VCaP (cell line): ENCODE results near the gene PRMT2.

Experiments
- H3K27ac ChIP-seq: fragments of 450-650 bp; 2 replicates; pipeline ENCODE4 v1.5.1; 2017
- TF ChIP-seq, protein P1 (sequence below): fragments of 450-650 bp; conservative IDR thresholded peaks from 2 replicates; pipeline ENCODE4 v1.5.1; 2017; ENCODE audit warnings: mild to moderate bottlenecking, moderate library complexity

PRMT2 gene

DNA sequence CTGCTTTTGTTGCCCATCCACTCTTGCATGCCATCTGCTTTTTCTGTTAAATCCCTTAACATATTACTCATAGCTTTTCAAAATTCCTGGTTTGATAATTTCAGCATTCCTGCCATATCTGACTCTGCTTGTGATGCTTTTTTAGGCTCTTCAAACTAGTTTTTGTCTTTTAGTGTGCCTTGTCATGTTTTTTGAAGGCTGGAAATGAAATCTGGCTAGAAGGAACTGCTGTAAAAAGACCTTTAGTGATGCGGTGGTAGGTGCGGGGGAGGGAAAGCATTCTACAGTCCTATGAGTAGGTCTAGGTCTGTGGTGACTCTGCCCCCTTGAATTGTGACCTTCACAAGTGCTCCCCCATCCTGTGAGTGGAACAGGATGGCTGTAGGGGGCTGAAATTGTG is 15.6 kb upstream of the PRMT2 start:
- TF ChIP-seq, protein P1, sequence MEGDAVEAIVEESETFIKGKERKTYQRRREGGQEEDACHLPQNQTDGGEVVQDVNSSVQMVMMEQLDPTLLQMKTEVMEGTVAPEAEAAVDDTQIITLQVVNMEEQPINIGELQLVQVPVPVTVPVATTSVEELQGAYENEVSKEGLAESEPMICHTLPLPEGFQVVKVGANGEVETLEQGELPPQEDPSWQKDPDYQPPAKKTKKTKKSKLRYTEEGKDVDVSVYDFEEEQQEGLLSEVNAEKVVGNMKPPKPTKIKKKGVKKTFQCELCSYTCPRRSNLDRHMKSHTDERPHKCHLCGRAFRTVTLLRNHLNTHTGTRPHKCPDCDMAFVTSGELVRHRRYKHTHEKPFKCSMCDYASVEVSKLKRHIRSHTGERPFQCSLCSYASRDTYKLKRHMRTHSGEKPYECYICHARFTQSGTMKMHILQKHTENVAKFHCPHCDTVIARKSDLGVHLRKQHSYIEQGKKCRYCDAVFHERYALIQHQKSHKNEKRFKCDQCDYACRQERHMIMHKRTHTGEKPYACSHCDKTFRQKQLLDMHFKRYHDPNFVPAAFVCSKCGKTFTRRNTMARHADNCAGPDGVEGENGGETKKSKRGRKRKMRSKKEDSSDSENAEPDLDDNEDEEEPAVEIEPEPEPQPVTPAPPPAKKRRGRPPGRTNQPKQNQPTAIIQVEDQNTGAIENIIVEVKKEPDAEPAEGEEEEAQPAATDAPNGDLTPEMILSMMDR: no peak
- H3K27ac ChIP-seq: no peak overlapping the region

- TF ChIP-seq, protein P1: no peak
- no peak overlapping the region for H3K27ac ChIP-seq
These were observed 14.6 kb upstream of the PRMT2 start for GRCh38 chr21:46620846-46621245.

GRCh38 chr21:46621457-46622182 is 13.9 kb upstream of the PRMT2 start:
- TF ChIP-seq, protein P1: no peak
- H3K27ac ChIP-seq: no peak overlapping the region

DNA sequence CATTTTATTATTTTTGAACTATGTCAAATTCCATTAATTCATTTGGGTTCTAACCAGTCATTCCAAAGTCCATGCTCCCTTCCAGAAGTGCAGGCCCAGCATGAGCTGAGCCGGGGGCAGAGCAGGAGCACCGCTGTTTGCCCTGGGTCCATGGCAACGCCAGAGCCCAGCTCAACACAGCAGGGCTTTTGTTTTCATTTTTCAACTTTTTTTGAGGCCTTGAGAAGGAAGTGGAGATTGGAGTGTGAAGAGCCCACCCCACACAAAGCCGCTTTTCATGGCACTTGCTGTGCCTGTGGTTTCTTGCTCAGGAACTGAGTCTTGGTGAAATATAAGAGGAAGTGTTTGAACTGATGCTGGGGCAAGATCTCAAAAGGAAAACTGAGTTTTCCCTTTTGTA is 13.2 kb upstream of the PRMT2 start:
- H3K27ac ChIP-seq: no peak overlapping the region
- TF ChIP-seq, protein P1: no peak

DNA sequence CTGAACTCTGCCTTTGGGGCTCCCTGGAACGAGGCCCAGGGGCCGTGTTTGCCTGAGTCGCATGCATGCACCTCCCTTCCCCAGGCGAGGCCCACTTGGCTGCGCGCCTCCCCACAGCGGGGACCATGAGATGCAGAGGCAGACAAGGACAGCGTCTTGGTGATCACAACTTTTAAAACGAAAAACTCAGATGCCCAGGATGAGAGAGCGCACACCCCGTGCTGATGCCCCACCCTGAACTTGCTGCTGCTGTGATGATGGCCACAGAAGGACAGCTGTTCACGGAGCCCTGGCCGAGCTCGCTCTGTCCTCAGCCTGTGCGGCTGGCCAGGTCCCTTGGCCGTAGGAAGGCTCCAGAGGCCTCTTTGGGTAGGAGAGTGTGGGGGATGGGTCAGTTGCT is 11.4 kb upstream of the PRMT2 start:
- TF ChIP-seq, protein P1: no peak
- no peak overlapping the region for H3K27ac ChIP-seq

DNA sequence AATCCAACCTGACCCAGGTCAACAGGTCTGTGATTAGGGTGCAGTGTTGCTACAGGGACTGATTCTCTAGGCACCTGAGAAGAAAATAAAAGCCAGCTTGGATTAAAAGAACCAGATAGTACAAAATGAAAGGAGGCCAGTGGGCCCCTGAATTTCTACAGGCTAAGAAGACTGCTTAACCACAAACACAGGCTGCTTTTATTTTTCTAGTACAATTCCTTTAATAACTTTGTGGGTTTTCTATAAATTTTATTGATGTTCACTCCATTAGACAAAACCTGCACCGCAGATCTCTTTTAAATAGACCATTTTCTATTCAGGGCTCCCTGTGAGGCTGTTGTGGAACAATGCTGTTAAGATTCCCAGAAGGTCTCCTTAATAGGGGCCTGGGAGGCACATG is 9.7 kb upstream of the PRMT2 start:
- TF ChIP-seq, protein P1: no peak
- H3K27ac ChIP-seq: no peak overlapping the region

DNA sequence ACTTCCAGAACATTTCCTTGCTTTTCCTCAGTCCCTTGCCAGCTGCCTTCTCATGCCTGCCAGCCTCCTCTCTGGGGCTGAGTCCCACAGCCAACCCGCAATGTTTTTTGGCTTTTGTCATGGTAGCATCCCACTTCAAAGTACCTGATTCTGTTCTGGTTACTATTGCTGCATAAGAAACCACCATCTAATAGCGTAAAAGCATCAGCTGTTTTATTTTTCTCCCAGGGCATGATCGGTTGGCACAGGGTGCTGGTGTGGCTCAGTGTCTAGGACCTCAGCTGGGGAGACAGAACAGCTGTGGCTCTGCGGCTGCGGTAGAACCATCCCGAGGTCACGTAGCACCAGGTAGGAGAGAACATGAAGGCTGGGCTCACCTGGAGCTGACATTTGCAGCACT is 8.9 kb upstream of the PRMT2 start:
- H3K27ac ChIP-seq: no peak overlapping the region
- TF ChIP-seq, protein P1: no peak
